HepG2 (cell line): ENCODE measurements around the gene UBR4. TPM values are rescaled to one million over a fixed set of nuclear protein-coding genes. Genes with fewer than 3 reads are reported as not detected.
A peak's percentile ranks its signal among the peaks of the same experiment; 100 is the strongest.

Experiments
- BCL6 ChIP-seq: IDR thresholded peaks from 2 replicates; pipeline ENCODE4 v1.6.1; 2016; ENCODE audit warnings: missing genetic modification reagents, missing compliant biosample characterization
- CHCHD3 ChIP-seq: sonication (generic); formaldehyde crosslinking; IDR thresholded peaks from 2 replicates; pipeline ENCODE4 v1.8.0; 2022; ENCODE audit warnings: mild to moderate bottlenecking, missing genetic modification reagents, moderate library complexity
- CREB1 ChIP-seq, 2 experiments: fragments of 450-650 bp in 1 of 2; IDR thresholded peaks; 2 replicates each; pipeline ENCODE4 v1.6.1; 2016 to 2017; ENCODE audit warnings: control low read depth in 1 of 2, mild to moderate bottlenecking in 1 of 2, missing compliant biosample characterization in 1 of 2, missing genetic modification characterization in 1 of 2
- ESRRA ChIP-seq: sonication (generic); formaldehyde crosslinking; IDR thresholded peaks from 2 replicates; pipeline ENCODE4 v1.5.1; 2020; ENCODE audit warnings: mild to moderate bottlenecking, low read depth, missing genetic modification reagents
- HNRNPK ChIP-seq: fragments of 200-400 bp; formaldehyde crosslinking; IDR thresholded peaks from 2 replicates; pipeline ENCODE4 v1.6.1; 2018; ENCODE audit warnings: low read length, low read depth, moderate library complexity, mild to moderate bottlenecking; ENCODE audit not compliant: poor library complexity, severe bottlenecking
- IKZF4 ChIP-seq: sonication (generic); formaldehyde crosslinking; IDR thresholded peaks from 2 replicates; pipeline ENCODE4 v1.5.1; 2020; ENCODE audit warnings: borderline replicate concordance, mild to moderate bottlenecking, low read depth, missing genetic modification reagents; ENCODE audit errors: not compliant biosample characterization
- ZBTB42 ChIP-seq: sonication (generic); formaldehyde crosslinking; IDR thresholded peaks from 2 replicates; pipeline ENCODE4 v1.5.0; 2020; ENCODE audit warnings: mild to moderate bottlenecking, missing genetic modification reagents
- ZNF343 ChIP-seq: sonication (generic); formaldehyde crosslinking; IDR thresholded peaks from 2 replicates; pipeline ENCODE4 v1.4.0; 2020; ENCODE audit warnings: mild to moderate bottlenecking, missing genetic modification reagents
- ZNF44 ChIP-seq: sonication (generic); formaldehyde crosslinking; IDR thresholded peaks from 2 replicates; pipeline ENCODE4 v1.5.1; 2020; ENCODE audit warnings: mild to moderate bottlenecking, missing genetic modification reagents
- polyA plus RNA-seq, 8 experiments: library from polyadenylated mRNA; depleted of rRNA in 3 of 8; stranded (reverse) in 7 of 8; unstranded in 1 of 8; fragments of >200 nt; fragmentation: Illumina TruSeq in 4 of 8; extraction: Trizol in 4 of 8; gene quantifications; 2 replicates each; pipeline versions ENCODE4 v1.2.1 to v1.2.3, GENCODE V29; 2011 to 2016; ENCODE audit warnings: low read depth in 4 of 8, missing spikeins in 1 of 8, mixed read lengths in 1 of 8; ENCODE audit not compliant: insufficient read depth in 1 of 8
- total RNA-seq, 5 experiments: library from RNA; depleted of rRNA; stranded (reverse); fragments of >200 nt; fragmentation: Illumina TruSeq; extraction: Trizol; gene quantifications; 2 replicates each; pipeline ENCODE4 v1.2.3, GENCODE V29; 2016; ENCODE audit warnings: low read depth in 1 of 5
- TF ChIP-seq, protein P1 (sequence below), 2 experiments: fragments of 450-650 bp in 1 of 2; sonication (generic) in 1 of 2; formaldehyde crosslinking in 1 of 2; IDR thresholded peaks; 2 replicates each; pipeline versions ENCODE4 v1.6.1 to v1.8.0; 2016 to 2022; ENCODE audit warnings: antibody characterized with exemption in 1 of 2, mild to moderate bottlenecking in 1 of 2, missing genetic modification reagents in 1 of 2
- TF ChIP-seq, protein P2 (sequence below): sonication (generic); formaldehyde crosslinking; IDR thresholded peaks from 2 replicates; pipeline ENCODE4 v1.5.1; 2020; ENCODE audit warnings: missing genetic modification reagents, mild to moderate bottlenecking, borderline replicate concordance

Gene UBR4
- total and polyA plus RNA-seq, 2 of the 13 experiments (the other 11 are each of a cell fraction or from before 2014, with no cell fraction given) = 59.1 to 106 TPM

DNA sequence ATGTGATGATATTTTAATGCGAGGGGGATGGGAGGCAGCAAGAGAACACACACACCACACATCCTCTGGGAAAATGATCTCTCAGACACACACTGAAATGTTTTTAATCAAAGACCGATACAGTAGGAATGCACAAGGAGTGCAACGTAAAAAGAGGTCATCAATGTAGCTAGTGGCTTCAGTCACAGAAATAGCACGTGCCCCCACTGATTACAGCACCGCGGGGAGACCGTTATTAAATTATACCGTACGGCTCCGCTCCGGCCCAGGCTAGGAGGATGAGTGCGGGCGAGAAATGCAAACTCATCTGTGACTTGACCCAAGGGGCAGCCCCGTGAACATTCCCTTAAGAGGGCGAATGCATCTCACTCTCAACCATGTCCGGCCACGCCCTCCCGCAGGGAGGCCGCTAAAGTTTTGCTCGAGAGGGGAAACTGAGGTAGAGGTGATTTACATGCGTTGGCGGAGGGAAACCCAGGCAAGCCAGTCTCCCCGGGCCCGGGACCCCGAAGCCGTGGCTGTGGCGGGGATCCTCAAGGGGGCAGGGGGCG is 552 bp downstream of the UBR4 start (continued):
- no peak for TF ChIP-seq ZNF44 (CRISPR knock-in tag)
- TF ChIP-seq, protein P1, sequence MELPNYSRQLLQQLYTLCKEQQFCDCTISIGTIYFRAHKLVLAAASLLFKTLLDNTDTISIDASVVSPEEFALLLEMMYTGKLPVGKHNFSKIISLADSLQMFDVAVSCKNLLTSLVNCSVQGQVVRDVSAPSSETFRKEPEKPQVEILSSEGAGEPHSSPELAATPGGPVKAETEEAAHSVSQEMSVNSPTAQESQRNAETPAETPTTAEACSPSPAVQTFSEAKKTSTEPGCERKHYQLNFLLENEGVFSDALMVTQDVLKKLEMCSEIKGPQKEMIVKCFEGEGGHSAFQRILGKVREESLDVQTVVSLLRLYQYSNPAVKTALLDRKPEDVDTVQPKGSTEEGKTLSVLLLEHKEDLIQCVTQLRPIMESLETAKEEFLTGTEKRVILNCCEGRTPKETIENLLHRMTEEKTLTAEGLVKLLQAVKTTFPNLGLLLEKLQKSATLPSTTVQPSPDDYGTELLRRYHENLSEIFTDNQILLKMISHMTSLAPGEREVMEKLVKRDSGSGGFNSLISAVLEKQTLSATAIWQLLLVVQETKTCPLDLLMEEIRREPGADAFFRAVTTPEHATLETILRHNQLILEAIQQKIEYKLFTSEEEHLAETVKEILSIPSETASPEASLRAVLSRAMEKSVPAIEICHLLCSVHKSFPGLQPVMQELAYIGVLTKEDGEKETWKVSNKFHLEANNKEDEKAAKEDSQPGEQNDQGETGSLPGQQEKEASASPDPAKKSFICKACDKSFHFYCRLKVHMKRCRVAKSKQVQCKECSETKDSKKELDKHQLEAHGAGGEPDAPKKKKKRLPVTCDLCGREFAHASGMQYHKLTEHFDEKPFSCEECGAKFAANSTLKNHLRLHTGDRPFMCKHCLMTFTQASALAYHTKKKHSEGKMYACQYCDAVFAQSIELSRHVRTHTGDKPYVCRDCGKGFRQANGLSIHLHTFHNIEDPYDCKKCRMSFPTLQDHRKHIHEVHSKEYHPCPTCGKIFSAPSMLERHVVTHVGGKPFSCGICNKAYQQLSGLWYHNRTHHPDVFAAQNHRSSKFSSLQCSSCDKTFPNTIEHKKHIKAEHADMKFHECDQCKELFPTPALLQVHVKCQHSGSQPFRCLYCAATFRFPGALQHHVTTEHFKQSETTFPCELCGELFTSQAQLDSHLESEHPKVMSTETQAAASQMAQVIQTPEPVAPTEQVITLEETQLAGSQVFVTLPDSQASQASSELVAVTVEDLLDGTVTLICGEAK (IDR thresholded peaks at IDR 0.05) = no peak
- TF ChIP-seq, protein P1 (CRISPR knock-in tag; IDR thresholded peaks at IDR 0.05) = 0 out of 2 replicates have a peak, but pooled peaks have one; percentile 8
- TF ChIP-seq ZBTB42 (CRISPR knock-in tag) = 0 out of 2 replicates have a peak, but pooled peaks have one; percentile 4
- TF ChIP-seq, protein P2, sequence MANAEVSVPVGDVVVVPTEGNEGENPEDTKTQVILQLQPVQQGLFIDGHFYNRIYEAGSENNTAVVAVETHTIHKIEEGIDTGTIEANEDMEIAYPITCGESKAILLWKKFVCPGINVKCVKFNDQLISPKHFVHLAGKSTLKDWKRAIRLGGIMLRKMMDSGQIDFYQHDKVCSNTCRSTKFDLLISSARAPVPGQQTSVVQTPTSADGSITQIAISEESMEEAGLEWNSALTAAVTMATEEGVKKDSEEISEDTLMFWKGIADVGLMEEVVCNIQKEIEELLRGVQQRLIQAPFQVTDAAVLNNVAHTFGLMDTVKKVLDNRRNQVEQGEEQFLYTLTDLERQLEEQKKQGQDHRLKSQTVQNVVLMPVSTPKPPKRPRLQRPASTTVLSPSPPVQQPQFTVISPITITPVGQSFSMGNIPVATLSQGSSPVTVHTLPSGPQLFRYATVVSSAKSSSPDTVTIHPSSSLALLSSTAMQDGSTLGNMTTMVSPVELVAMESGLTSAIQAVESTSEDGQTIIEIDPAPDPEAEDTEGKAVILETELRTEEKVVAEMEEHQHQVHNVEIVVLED (CRISPR knock-in tag) = no peak
- no peak for TF ChIP-seq CHCHD3 (CRISPR knock-in tag)
- peak; percentile 4; the same call in 1 of the 2 replicates for TF ChIP-seq ZNF343
- no peak for TF ChIP-seq IKZF4
- no peak for TF ChIP-seq BCL6
- TF ChIP-seq HNRNPK = no peak
- no peak for TF ChIP-seq CREB1 (IDR thresholded peaks at IDR 0.05)
- peak; percentile 65; the same call in 1 of the 2 replicates for TF ChIP-seq CREB1 (CRISPR knock-in tag; IDR thresholded peaks at IDR 0.05)
- TF ChIP-seq ESRRA (CRISPR knock-in tag) = no peak
